ENCODE data around the gene ZBTB26. TPM values are rescaled to one million over a fixed set of nuclear protein-coding genes. Genes with fewer than 3 reads are reported as not detected.

ZBTB26 gene
- total and polyA plus RNA-seq, 2 donors (not counting 1 experiment from before 2014, with no cell fraction given), result 4.7 to 16.4 TPM

- Histone ChIP-seq H3K4me1 (ENCODE audit: control insufficient read depth in 2 of 2, insufficient read depth in 2 of 2, low read length in 2 of 2) (peaks cover 17 to 34% of the 10 kb centered on the region in 2 donors), H3K4me2 (replicated peaks; ENCODE audit: low read depth, low read length, poor library complexity, severe bottlenecking) (peak overlapping the region; percentile 89), H3K4me3 (ENCODE audit: control extremely low read depth in 1 of 5, extremely low read depth in 1 of 5, insufficient read depth in 1 of 5, low read depth in 2 of 5, low read length in 4 of 5) (peak overlapping the region; percentile 58 to 95 (median 85)), H2AFZ (ENCODE audit: insufficient read depth, low read depth, low read length, poor library complexity, severe bottlenecking) (peak overlapping the region; percentile 89), H3K9me3 (ENCODE audit: control extremely low read depth in 1 of 3, control insufficient read depth in 2 of 3, insufficient read depth in 1 of 3, low read length in 2 of 3) (no peaks in the 10 kb centered on the region), H3K36me3 (replicated peaks in 1 of 2; ENCODE audit: control extremely low read depth in 1 of 2, control insufficient read depth in 1 of 2, extremely low read depth in 1 of 2, insufficient read depth in 2 of 2, low read length in 1 of 2) (no peaks in the 10 kb centered on the region), H3K27ac (ENCODE audit: low read length in 2 of 2) (peak overlapping the region; percentile 79 to 94), H3K9ac (ENCODE audit: low read length) (peak overlapping the region; percentile 97), H3K79me2 (ENCODE audit: control insufficient read depth, insufficient read depth, low read length) (peaks cover 62% of the 10 kb centered on the region), H4K20me1 (ENCODE audit: control insufficient read depth, insufficient read depth, low read length, poor library complexity, severe bottlenecking) (no peaks in the 10 kb centered on the region), H3K27me3 (replicated peaks in 1 of 4; ENCODE audit: control extremely low read depth in 1 of 4, control insufficient read depth in 3 of 4, insufficient read depth in 4 of 4, low read length in 3 of 4) (no peaks in the 10 kb centered on the region)
- H3K27me3 Mint-ChIP-seq, result no peaks in the 10 kb centered on the region
- no peak for TF ChIP-seq CTCF (IDR thresholded peaks at IDR 0.05)
- TF ChIP-seq EZH2 (IDR thresholded peaks at IDR 0.05; ENCODE audit: borderline replicate concordance, insufficient read depth, low read depth, low read length, poor library complexity, severe bottlenecking), result no peak
- peak overlapping the region; percentile 92 for H3K27ac Mint-ChIP-seq
- intact Hi-C loops (cut with micrococcal nuclease), result loop anchor here (2.0 to 10.0 kb wide), 4 partner anchors 26 to 440 kb away; partner anchors contain the start of genes STRBP and ZBTB26
- ChIA-PET CTCF (interaction anchor here (1.1 to 2.5 kb wide), 5 partner anchors 8 to 445 kb away, joined by 3 to 14 read pairs (median 7); partner anchors contain the start of genes PDCL, RABGAP1 and ZBTB6), POLR2A (interaction anchor here (0.6 to 2.9 kb wide), 6 partner anchors 9 to 311 kb away, joined by 3 to 28 read pairs (median 6); partner anchors contain the start of genes RABGAP1, ZBTB26 and ZBTB6)
- peak overlapping the region; percentile 95 for H3K4me3 Mint-ChIP-seq
- ATAC-seq (ENCODE audit: low read depth) (peak; percentile 0), DNase-seq (no peak)
- peaks cover 34% of the 10 kb centered on the region for H3K4me1 Mint-ChIP-seq
- H3K9me3 Mint-ChIP-seq (ENCODE audit: insufficient read depth), result no peaks in the 10 kb centered on the region
- 0% methylated on average over 3 of the region's 8 CpGs for WGBS (ENCODE audit: insufficient coverage)
Observed at GRCh38 chr9:122904466-122904822, 26.9 kb downstream of the ZBTB26 start.

GRCh38 chr9:122900791-122901190 is 30.5 kb downstream of the ZBTB26 start:
- TF ChIP-seq CTCF (IDR thresholded peaks at IDR 0.05), result no peak
- TF ChIP-seq EZH2 (IDR thresholded peaks at IDR 0.05; ENCODE audit: borderline replicate concordance, insufficient read depth, low read depth, low read length, poor library complexity, severe bottlenecking), result no peak
- Histone ChIP-seq H3K27me3 (replicated peaks in 1 of 4; ENCODE audit: control extremely low read depth in 1 of 4, control insufficient read depth in 3 of 4, insufficient read depth in 4 of 4, low read length in 3 of 4) (no peaks in the 10 kb centered on the region), H3K36me3 (replicated peaks in 1 of 2; ENCODE audit: control extremely low read depth in 1 of 2, control insufficient read depth in 1 of 2, extremely low read depth in 1 of 2, insufficient read depth in 2 of 2, low read length in 1 of 2) (peaks cover 0 to 6% of the 10 kb centered on the region in 2 experiments), H3K79me2 (ENCODE audit: control insufficient read depth, insufficient read depth, low read length) (peaks cover 87% of the 10 kb centered on the region), H3K9me3 (ENCODE audit: control extremely low read depth in 1 of 3, control insufficient read depth in 2 of 3, insufficient read depth in 1 of 3, low read length in 2 of 3) (no peaks in the 10 kb centered on the region), H3K4me3 (ENCODE audit: control extremely low read depth in 1 of 5, extremely low read depth in 1 of 5, insufficient read depth in 1 of 5, low read depth in 2 of 5, low read length in 4 of 5) (peak overlapping the region in 4 of 5 experiments; percentile 0 to 63 (median 7)), H3K27ac (ENCODE audit: low read length in 2 of 2) (peak overlapping the region; percentile 30 to 78), H2AFZ (ENCODE audit: insufficient read depth, low read depth, low read length, poor library complexity, severe bottlenecking) (peak overlapping the region; percentile 70), H3K4me2 (replicated peaks; ENCODE audit: low read depth, low read length, poor library complexity, severe bottlenecking) (peak overlapping the region; percentile 73), H3K4me1 (ENCODE audit: control insufficient read depth in 2 of 2, insufficient read depth in 2 of 2, low read length in 2 of 2) (peaks cover 26 to 45% of the 10 kb centered on the region in 2 donors), H4K20me1 (ENCODE audit: control insufficient read depth, insufficient read depth, low read length, poor library complexity, severe bottlenecking) (peaks cover 3% of the 10 kb centered on the region), H3K9ac (ENCODE audit: low read length) (peak overlapping the region; percentile 59)
- Mint-ChIP-seq H3K27me3 (no peaks in the 10 kb centered on the region), H3K9me3 (ENCODE audit: insufficient read depth) (no peaks in the 10 kb centered on the region), H3K4me1 (peaks cover 47% of the 10 kb centered on the region), H3K4me3 (peak overlapping the region; percentile 46), H3K27ac (peak overlapping the region; percentile 44)
- peak; percentile 61 for DNase-seq
- ChIA-PET CTCF (no interaction called here), POLR2A (interaction anchor here (1.2 kb wide), 1 partner anchor 12 kb away, joined by 4 read pairs; the partner anchor contains the start of gene ZBTB6)
- no CpG with 5 or more reads among the region's 2 CpGs for WGBS (ENCODE audit: insufficient coverage)
- intact Hi-C loops (cut with micrococcal nuclease), result loop anchor here (10.0 kb wide), 2 partner anchors 364 to 444 kb away; partner anchors contain the start of gene STRBP
- no peak for ATAC-seq (ENCODE audit: low read depth)
